ENCODE data around the gene PKP2.
"Not testable (repeated sequence)": the region's sequence is repeated elsewhere in the genome, so short reads cannot be mapped to it uniquely, and the experiment has no call there.

The PKP2 gene

GRCh38 chr12:32895688-32896431 lies 717 bp downstream of the PKP2 start:
- no peak for DNase-seq

DNA sequence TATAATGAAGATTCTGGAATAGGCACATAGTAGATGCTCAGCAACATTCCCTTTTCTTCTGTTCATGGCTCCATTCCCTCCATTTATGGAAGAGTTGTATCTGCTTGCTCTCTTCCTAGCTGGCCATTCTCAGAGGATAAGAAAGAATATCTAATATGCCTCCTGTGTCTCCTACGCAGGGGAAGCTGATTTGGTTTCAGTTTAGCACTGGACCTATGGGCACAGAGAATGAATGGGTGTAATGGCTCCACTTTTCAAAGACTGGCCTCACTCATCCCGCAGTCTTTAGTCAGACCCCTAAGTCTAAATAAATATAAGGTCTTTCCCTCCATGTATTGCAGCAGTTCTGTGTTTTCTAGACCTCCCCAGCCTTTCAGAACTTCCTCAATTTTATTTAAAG lies 2.0 kb downstream of the PKP2 start:
- DNase-seq: no peak

DNA sequence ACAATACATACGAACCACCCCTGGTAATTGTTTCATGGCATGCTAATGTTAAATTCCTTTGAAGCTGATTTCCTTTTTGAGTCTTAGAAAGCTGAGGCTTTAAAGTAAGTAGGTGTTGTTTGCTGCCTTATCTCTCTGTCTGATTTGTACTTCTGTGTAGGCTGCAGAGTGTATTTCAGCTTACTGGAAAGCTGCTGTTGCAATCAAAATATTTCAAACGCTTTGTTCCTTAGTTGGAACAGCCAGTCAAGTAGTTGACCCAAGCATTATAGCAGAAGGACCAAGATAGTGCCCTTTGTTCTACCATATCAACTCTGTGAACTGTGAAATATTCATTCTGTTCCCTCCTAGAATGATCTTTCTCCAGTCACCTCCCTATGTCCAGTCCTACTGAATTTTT lies 3.1 kb downstream of the PKP2 start:
- DNase-seq: no peak

DNA sequence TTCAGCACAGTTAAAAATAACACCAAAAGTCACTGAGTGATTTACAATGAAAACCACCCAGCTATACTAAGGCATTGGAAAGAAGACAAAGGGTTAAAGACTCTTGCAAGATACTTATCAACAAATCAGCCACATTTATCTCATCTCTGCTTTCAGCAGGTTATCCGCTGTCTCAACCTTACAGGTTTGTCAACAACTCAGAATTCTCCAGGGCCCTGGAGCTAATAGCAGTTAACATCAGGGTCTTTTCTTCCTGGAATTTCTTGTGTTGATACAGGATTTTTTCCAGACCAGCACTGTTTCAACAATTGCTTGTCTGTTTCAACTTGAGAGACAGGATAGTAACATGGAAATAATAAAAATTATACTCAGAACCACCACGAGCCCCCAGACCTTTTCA lies 3.5 kb downstream of the PKP2 start:
- no peak for DNase-seq

GRCh38 chr12:32892369-32892768 lies 4.2 kb downstream of the PKP2 start:
- not testable (repeated sequence) for DNase-seq

DNA sequence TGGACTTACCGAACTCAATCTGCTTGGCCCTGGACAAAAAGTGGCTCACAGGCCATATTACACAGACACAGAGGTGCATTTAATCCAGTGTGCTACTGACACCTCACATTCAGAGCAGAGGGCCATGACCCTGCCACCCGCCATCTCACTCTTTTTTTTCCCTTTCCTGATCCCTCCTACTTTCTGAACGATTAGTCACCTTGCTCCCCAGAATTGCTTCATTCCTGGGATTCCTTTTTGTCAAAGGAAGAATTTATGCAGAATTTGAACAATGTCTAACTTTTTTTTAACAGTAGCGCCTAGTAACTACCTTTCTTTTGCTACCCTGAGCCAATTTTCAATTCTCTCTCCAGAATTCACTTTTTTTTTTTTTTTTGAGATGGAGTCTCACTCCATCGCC lies 4.6 kb downstream of the PKP2 start:
- DNase-seq: no peak

DNA sequence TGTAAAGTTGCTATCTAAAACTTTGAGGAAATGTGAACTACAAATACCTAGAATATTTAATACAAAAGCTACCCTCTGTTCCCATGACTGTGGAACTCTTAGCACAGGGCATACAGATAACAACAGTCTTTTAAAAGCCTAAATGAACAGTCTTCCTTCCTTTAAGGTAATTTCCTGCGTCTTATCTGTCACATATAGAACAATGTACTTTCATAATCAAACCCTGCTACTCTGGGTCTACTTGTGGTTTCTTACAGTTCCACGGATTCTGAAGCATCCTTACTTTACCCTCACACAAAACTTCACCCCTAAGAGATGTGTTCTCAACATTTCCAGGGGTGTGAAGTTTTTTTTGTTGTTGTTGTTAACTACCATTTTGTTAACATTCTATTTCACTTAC lies 5.1 kb downstream of the PKP2 start:
- no peak for DNase-seq

- DNase-seq: no peak
Measured at GRCh38 chr12:32889011-32889760, 7.4 kb downstream of the PKP2 start.

GRCh38 chr12:32887058-32887457 lies 9.5 kb downstream of the PKP2 start:
- DNase-seq: no peak

DNA sequence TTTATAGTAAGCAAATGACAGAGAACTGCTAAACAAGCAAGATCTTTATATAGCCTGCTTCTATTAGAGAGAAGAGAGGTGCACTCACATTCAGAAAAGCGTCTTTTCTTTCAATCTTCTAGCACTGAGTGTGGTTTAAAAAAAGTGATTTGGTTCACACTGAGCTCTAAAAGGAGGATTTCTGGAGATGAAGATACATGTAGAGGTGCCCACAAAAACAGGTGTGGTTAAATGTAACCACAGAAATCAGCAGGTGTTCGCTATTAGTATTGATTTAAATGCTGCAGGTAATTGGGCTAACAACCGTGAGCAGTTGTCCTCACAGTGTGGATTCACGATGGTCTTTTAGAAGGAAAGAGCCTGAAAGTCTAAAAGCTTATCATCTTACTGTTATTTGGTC lies 10.7 kb downstream of the PKP2 start:
- DNase-seq: no peak

DNA sequence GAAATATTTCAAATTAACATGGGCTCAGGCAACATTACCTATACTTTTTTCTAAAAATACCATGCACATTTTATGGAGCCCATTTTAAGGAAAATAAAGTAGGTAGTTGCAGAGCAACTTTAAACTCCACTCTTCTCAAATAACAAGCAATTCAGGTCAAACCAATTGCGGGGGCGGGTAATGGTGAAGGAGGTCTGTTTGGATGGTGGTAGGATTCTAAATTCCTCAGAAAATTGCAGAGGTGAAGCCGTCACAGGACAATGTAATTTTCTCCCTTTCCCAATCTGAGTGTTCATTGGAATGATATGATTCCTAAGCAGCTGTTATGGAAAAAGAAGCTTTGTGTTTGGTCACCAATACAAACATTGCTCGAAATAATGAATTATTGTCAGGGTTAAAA lies 11.6 kb downstream of the PKP2 start:
- no peak for DNase-seq

DNA sequence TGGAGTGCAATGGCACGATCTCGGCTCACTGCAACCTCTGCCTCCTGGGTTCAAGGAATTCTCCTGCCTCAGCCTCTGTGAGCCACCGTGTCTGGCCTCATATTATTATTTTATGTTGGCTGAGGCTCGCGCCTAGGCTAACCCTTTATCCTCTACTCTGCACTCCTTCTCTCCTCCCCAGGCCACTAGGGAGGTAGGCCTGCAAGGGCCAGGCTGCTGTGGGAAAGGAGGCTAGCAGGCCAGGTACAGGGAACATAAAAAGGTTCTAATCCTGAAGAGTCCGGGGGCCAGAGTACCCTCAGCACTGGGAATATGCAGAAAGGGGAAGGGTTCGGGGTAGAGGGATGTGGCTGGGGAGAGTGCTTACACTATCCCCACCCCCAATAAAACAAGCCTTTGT lies 14.9 kb downstream of the PKP2 start:
- DNase-seq: no peak

DNA sequence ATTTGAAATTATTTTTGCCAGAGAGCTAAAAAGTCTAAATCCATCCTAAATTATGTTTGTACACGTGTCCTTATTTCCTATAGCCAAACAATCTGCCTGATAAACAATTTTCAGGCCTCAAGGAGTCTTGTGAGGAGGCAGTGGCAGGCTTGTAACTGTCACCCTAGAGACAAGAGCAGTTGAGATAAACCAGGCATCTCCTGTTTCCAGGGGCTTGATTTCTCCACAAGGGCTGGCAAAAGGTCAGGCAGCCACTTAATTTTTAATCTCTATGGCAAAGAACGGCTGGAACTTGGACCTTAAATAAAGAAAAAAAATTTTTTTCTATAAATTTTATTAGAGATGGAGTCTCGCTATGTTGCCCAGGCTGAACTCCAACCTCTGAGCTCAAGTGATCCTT lies 15.5 kb downstream of the PKP2 start:
- no peak for DNase-seq

DNA sequence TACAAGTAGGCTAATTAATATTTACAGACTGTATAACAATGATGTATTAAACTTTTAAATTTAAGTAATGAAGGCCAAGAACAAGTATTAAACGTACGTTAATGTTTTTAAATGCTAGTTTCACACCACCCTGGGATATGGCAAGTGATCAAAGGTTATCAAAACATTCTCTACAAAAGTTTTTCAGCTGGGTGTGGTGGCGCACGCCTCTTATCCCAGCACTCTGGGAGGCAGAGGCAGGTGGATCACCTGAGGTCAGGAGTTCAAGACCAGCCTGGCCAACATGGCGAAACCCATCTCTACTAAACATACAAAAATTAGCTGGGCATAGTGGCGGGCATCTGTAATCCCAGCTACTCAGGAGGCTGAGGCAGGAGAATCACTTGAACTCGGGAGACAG lies 17.5 kb downstream of the PKP2 start:
- not testable (repeated sequence) for DNase-seq

DNA sequence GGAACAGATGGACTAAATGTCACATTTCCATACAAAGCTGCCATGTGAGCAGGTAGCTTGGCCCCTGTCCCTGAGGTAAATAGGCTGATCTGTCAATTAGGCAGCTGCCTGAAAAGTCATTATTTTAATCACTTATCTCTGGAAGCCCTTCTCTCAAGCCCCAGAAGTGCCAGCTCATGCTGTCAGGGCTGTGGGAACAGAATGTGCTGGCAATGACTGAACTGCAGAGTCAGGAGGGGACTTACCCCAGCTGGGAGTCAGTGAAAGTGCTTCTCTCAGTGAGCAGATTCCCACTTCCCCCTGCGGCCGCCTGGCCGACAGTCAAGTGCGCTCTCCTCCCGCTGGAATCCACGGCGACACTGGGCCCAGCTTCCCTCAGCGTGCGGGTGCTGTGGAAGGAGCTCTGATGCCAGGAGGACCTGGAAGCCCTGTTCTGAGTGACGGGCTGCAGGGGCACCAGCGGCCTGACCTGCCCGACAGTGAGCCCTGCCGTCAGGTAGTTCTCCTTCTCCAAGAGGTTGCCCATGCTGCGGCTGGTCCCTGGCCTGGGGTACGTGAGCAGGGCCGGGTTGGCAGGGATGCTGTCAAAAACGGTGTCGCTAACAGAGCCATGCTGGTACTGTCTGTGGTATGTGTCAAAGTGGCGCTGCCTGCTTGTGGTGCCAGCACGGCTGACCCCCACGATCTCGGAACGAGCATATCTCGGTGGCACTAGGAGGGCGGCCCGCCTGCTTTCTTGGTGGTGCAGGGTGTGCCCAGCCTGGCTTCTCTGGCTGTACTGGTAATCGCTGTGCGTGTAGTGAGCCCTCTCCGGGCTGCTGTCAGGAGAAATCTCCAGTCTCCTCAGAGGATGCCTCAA lies 18.7 kb downstream of the PKP2 start:
- DNase-seq: no peak

- DNase-seq: no peak
Measured at GRCh38 chr12:32876004-32876403, 20.6 kb downstream of the PKP2 start.

DNA sequence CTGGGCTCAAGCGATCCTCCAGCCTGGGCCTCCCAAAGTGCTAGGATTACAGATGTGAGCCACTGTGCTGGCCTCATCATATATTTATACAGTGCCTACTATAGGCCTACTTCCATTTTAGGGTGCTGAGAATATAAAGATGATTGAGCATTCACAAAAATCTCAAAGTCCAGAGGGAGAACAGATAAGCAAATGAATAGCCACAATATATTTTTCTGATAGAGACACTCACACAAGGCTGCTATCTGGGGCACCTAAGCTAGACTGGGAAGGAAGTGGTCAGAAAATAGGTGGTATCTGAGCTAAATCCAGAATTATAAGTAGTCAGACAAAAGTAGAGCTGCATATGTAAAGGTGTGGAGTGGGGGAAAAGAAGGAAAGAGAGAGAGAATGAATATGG lies 21.6 kb downstream of the PKP2 start:
- DNase-seq: no peak

GRCh38 chr12:32874078-32874477 lies 22.5 kb downstream of the PKP2 start:
- no peak for DNase-seq

- DNase-seq: not testable (repeated sequence)
Measured at GRCh38 chr12:32872416-32872815, 24.2 kb downstream of the PKP2 start.

GRCh38 chr12:32870716-32871115 lies 25.9 kb downstream of the PKP2 start:
- no peak for DNase-seq

- no peak for DNase-seq
Measured at GRCh38 chr12:32868885-32869284, 27.7 kb downstream of the PKP2 start.

DNA sequence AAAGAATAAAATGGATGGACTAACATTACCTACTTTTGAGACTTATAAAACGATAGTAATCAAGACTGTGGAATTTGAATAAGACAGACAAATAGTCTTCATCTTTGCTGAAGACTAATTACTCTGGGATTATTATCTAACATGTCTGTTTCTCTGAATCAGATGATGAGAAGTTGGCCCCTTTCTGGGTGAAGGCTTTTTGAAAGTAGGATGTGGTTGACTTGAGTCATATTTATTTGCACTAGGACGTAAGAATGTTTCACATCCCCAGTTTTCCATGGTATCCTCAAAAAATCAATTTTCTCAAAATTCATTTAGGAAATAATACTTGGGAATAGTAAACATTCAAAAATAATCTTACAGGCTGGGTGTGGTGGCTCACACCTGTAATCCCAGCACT lies 31.8 kb downstream of the PKP2 start:
- DNase-seq: no peak

GRCh38 chr12:32863128-32863527 lies 33.4 kb downstream of the PKP2 start:
- DNase-seq: no peak

DNA sequence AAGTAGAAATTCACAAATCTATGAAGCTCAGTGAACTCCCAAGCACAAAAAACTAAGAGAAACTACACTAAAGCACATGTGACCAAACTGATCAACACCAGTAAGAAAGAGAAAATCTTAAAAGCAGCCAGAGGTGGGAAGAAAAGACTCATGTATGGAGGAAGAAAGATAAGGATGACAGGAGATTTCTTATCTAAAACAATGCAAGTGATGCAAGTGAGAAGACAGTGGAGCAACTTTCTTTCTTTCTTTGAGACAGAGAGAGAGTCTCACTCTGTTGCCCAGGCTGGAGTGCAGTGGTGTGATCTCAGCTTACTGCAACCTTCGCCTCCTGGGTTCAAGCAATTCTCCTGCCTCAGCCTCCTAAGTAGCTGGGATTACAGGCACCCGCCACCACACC lies 34.9 kb downstream of the PKP2 start:
- not testable (repeated sequence) for DNase-seq

Measured in CD4-positive, alpha-beta T cell treated with Interleukin-1 beta for 1 hour (primary cell).